ENCODE measurements around the gene ZCCHC7.

GRCh38 chr9:37264539-37264938 lies 144.2 kb downstream of the ZCCHC7 start:
- TF ChIP-seq CTCF (conservative IDR thresholded peaks at IDR 0.05; ENCODE audit: low read depth in 2 of 2) = no peak
- no peak for TF ChIP-seq EZH2 (IDR thresholded peaks at IDR 0.05; ENCODE audit: low read depth, unreplicated experiment)
- no peak for TF ChIP-seq EZH2phosphoT487 (IDR thresholded peaks at IDR 0.05; ENCODE audit: unreplicated experiment)
- no peak for TF ChIP-seq CREB1 (CRISPR knock-in tag; IDR thresholded peaks at IDR 0.05; ENCODE audit: low read depth)
- TF ChIP-seq JUNB (IDR thresholded peaks at IDR 0.05; ENCODE audit: unreplicated experiment) = no peak
- TF ChIP-seq REST (IDR thresholded peaks at IDR 0.05; ENCODE audit: unreplicated experiment) = no peak
- TF ChIP-seq ZNF114 (CRISPR knock-in tag; IDR thresholded peaks at IDR 0.05) = no peak
- no peak for TF ChIP-seq POLR2AphosphoS5 (IDR thresholded peaks at IDR 0.05; ENCODE audit: low read depth)
- TF ChIP-seq STAT1 (IDR thresholded peaks at IDR 0.05; ENCODE audit: unreplicated experiment) = no peak
- TF ChIP-seq ZNF331 (CRISPR knock-in tag; IDR thresholded peaks at IDR 0.05; ENCODE audit: low read depth) = no peak
- no peak for TF ChIP-seq ETS1 (IDR thresholded peaks at IDR 0.05)
- no peak for TF ChIP-seq NANOG (IDR thresholded peaks at IDR 0.05; ENCODE audit: borderline replicate concordance)
- TF ChIP-seq ZNF462 (CRISPR knock-in tag; IDR thresholded peaks at IDR 0.05) = no peak
